Hematopoietic multipotent progenitor cell treated with erythropoietin and hydrocortisone succinate and interleukin-3 and kit ligand, for 15 days (in vitro differentiated cells): ENCODE results near the gene PCNX4.

ENCODE experiments used
- DNase-seq: peaks from one replicate; pipeline ENCODE4 v3.0.0-alpha.2; 2015; ENCODE audit warnings: low spot score

The PCNX4 gene

GRCh38 chr14:60206249-60206670 is 114.5 kb downstream of the PCNX4 start:
- no peak for DNase-seq

- no peak for DNase-seq
These were observed 115.3 kb downstream of the PCNX4 start for GRCh38 chr14:60206837-60207533.

GRCh38 chr14:60210703-60211102 is 119.0 kb downstream of the PCNX4 start:
- no peak for DNase-seq

GRCh38 chr14:60211153-60211552 is 119.4 kb downstream of the PCNX4 start:
- no peak for DNase-seq

GRCh38 chr14:60212503-60213371 is 121.0 kb downstream of the PCNX4 start:
- no peak for DNase-seq

GRCh38 chr14:60214003-60214402 is 122.3 kb downstream of the PCNX4 start:
- no peak for DNase-seq

- DNase-seq, result no peak
These were observed 122.8 kb downstream of the PCNX4 start for GRCh38 chr14:60214415-60215126.

GRCh38 chr14:60215127-60215444 is 123.4 kb downstream of the PCNX4 start:
- DNase-seq, result no peak

GRCh38 chr14:60215520-60216420 is 124.0 kb downstream of the PCNX4 start:
- DNase-seq, result no peak

- DNase-seq, result no peak
These were observed 126.0 kb downstream of the PCNX4 start for GRCh38 chr14:60217713-60218112.
